Fibroblast of villous mesenchyme (primary cell): ENCODE results near the gene BMAL1. TPM values are rescaled to one million over a fixed set of nuclear protein-coding genes. Genes with fewer than 3 reads are reported as not detected.

ENCODE experiments used
- DNase-seq: peaks from one replicate; pipeline ENCODE4 v3.0.0-alpha.2; 2010; ENCODE audit warnings: low read depth
- H3K4me3 ChIP-seq: 2 replicates; pipeline ENCODE4 v1.5.1; 2011; ENCODE audit warnings: low read depth, mild to moderate bottlenecking, low read length
- CTCF ChIP-seq: IDR thresholded peaks from 2 replicates; pipeline ENCODE4 v1.5.1; 2012; ENCODE audit warnings: low read depth, mild to moderate bottlenecking, low read length; ENCODE audit not compliant: insufficient read depth
- total RNA-seq: library from RNA; depleted of rRNA; stranded (reverse); fragments of >200 nt; gene quantifications from 2 replicates; pipeline ENCODE4 v1.2.3, GENCODE V29; 2012

The BMAL1 gene
- total RNA-seq, 1 donor: 10.4 TPM

GRCh38 chr11:13329670-13330356 lies 52.2 kb downstream of the BMAL1 start:
- TF ChIP-seq CTCF: no peak
- DNase-seq: no peak
- H3K4me3 ChIP-seq: no peak overlapping the region

GRCh38 chr11:13332124-13332523 lies 54.5 kb downstream of the BMAL1 start:
- TF ChIP-seq CTCF: no peak
- H3K4me3 ChIP-seq: no peak overlapping the region
- DNase-seq: no peak

GRCh38 chr11:13333456-13333957 lies 55.9 kb downstream of the BMAL1 start:
- DNase-seq: no peak
- TF ChIP-seq CTCF: no peak
- H3K4me3 ChIP-seq: no peak overlapping the region

GRCh38 chr11:13334034-13334786 lies 56.6 kb downstream of the BMAL1 start:
- DNase-seq: peak; percentile 18
- no peak overlapping the region for H3K4me3 ChIP-seq
- no peak for TF ChIP-seq CTCF

GRCh38 chr11:13335319-13335718 lies 57.7 kb downstream of the BMAL1 start:
- peak; percentile 64 for DNase-seq
- TF ChIP-seq CTCF: peak; percentile 94
- no peak overlapping the region for H3K4me3 ChIP-seq

GRCh38 chr11:13336246-13336878 lies 58.8 kb downstream of the BMAL1 start:
- no peak for TF ChIP-seq CTCF
- no peak overlapping the region for H3K4me3 ChIP-seq
- DNase-seq: no peak
